HL-60 (cell line): ENCODE measurements around the gene EXOSC2.

Experiments
- DNase-seq, 2 experiments: peaks; one replicate each; pipeline ENCODE4 v3.0.0-alpha.2; 2010 to 2020; ENCODE audit warnings: low read depth in 1 of 2, low spot score in 1 of 2
- H3K27ac ChIP-seq: fragments of 250-450 bp; sonication (Bioruptor Pico); replicated peaks from 2 replicates; pipeline ENCODE4 v1.5.1; 2020; ENCODE audit warnings: mild to moderate bottlenecking, moderate library complexity
- H3K27me3 ChIP-seq: fragments of 250-450 bp; sonication (Bioruptor Pico); 2 replicates; pipeline ENCODE4 v1.5.1; 2021; ENCODE audit warnings: mild to moderate bottlenecking, moderate library complexity; ENCODE audit not compliant: insufficient read depth, poor library complexity, severe bottlenecking
- H3K4me3 ChIP-seq: replicated peaks from 2 replicates; pipeline ENCODE4 v1.5.1; 2011; ENCODE audit warnings: mild to moderate bottlenecking, control low read depth, low read length; ENCODE audit not compliant: insufficient read depth
- CTCF ChIP-seq: IDR thresholded peaks from one replicate; pipeline ENCODE4 v1.5.1; 2011; ENCODE audit warnings: low read length, control low read depth, inconsistent platforms; ENCODE audit not compliant: insufficient read depth
- GABPA ChIP-seq: IDR thresholded peaks from 2 replicates; pipeline ENCODE4 v1.6.1; 2012; ENCODE audit warnings: low read depth
- POLR2AphosphoS5 ChIP-seq: IDR thresholded peaks from 2 replicates; pipeline ENCODE4 v1.6.1; 2012; ENCODE audit warnings: low read depth
- SPI1 ChIP-seq: IDR thresholded peaks from 2 replicates; pipeline ENCODE4 v1.6.1; 2012; ENCODE audit warnings: low read depth, mild to moderate bottlenecking, borderline replicate concordance
- TF ChIP-seq, protein P1 (sequence below): IDR thresholded peaks from 2 replicates; pipeline ENCODE4 v1.6.1; 2012; ENCODE audit warnings: low read depth; ENCODE audit not compliant: insufficient replicate concordance

EXOSC2 gene

DNA sequence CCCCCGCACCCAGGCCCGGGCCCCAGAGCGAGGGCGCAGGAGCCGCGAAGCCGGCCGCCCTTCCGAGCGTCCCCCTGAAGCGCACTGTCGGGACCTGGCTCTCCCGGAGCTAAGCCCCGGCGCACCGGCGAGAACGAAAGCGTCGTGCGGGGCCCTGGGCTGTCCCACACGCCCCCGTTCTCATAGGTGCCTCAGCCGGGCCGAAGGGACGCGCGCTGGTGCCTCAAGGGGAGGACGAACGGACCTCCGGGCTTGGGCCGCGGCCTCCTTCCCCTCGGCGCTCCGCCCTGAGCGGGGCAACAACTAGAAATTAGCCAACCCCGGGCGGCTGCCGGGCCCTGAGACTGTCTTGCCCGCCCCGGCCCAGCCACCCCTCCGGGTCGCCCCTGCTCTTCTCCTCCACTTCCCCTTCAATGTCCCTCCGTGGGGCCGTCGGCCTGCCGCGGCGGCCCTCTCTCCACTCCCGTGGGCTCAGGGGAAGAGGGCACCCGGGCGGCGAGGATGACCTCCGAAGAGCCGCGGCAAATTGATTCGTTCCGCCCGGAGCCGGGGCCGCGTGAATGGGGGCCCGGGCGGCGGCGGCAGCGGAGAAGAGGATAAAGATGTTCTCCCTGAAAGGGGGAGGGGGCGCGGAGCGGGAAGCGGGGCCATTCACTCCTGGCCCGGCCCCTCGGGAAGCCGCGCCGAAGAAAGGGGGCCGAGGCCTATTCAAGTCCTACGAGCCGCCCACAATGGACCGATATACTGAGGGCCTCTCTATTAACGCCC lies 32.7 kb upstream of the EXOSC2 start:
- Histone ChIP-seq H3K27ac (no peak overlapping the region), H3K27me3 (peaks cover 84% of the 10 kb centered on the region), H3K4me3 (peak overlapping the region; percentile 26)
- no peak for TF ChIP-seq SPI1
- no peak for DNase-seq

- H3K27me3 ChIP-seq: peaks cover 86% of the 10 kb centered on the region
- H3K27ac ChIP-seq: no peak overlapping the region
These were observed 32.0 kb upstream of the EXOSC2 start for GRCh38 chr9:130661451-130662098.

DNA sequence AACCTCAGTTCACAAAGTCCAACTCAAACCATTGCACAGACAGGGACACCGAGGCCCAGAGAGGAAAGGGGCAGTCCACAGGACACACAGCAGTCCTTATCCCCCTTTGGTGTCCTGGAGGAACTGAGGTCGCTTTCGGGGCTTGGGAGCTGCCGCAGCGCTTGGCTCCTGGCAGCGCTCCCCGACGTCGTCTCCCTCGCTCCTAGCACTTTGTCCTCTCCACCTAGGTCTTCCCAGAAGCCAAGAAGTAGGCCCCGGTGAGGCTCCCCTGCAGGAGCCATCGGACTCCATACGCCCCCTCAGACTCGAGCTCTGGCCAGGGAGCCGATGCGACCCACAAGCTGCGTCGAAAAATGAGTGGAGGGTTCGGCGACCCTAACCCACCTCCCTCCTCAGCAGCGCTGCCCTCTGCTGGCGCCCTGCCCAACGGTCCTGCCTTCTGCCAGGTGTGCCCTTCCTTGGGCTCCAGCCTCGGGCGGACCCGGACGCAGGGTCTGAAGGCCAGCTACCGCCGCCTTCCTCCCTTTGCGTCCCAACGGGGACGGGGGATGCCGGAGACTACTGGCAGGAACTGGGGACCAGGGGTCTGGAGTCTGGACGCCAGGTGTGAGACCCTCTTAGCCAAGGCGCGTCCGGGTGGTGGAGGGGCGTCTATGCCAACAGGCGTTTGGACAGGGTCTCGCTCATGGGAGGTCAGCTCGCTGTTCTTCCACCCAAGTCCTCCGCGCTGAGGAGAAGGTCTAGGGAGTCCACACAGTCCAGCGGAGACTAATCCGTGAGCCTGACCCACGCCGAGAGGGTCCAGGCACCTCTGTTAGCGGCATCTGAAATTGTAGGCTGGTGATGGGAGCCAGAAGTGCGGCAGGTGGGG lies 31.2 kb upstream of the EXOSC2 start:
- TF ChIP-seq, protein P1, sequence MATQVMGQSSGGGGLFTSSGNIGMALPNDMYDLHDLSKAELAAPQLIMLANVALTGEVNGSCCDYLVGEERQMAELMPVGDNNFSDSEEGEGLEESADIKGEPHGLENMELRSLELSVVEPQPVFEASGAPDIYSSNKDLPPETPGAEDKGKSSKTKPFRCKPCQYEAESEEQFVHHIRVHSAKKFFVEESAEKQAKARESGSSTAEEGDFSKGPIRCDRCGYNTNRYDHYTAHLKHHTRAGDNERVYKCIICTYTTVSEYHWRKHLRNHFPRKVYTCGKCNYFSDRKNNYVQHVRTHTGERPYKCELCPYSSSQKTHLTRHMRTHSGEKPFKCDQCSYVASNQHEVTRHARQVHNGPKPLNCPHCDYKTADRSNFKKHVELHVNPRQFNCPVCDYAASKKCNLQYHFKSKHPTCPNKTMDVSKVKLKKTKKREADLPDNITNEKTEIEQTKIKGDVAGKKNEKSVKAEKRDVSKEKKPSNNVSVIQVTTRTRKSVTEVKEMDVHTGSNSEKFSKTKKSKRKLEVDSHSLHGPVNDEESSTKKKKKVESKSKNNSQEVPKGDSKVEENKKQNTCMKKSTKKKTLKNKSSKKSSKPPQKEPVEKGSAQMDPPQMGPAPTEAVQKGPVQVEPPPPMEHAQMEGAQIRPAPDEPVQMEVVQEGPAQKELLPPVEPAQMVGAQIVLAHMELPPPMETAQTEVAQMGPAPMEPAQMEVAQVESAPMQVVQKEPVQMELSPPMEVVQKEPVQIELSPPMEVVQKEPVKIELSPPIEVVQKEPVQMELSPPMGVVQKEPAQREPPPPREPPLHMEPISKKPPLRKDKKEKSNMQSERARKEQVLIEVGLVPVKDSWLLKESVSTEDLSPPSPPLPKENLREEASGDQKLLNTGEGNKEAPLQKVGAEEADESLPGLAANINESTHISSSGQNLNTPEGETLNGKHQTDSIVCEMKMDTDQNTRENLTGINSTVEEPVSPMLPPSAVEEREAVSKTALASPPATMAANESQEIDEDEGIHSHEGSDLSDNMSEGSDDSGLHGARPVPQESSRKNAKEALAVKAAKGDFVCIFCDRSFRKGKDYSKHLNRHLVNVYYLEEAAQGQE: no peak
- Histone ChIP-seq H3K27ac (no peak overlapping the region), H3K4me3 (no peak overlapping the region), H3K27me3 (peaks cover 93% of the 10 kb centered on the region)
- no peak for DNase-seq

More at GRCh38 chr9:130661451-130662098, 32.0 kb upstream of the EXOSC2 start:
- no peak for DNase-seq
- TF ChIP-seq POLR2AphosphoS5 (no peak), SPI1 (no peak), CTCF (no peak), GABPA (no peak)
- TF ChIP-seq, protein P1: no peak
- H3K4me3 ChIP-seq: no peak overlapping the region

GRCh38 chr9:130662970-130663257 lies 30.7 kb upstream of the EXOSC2 start:
- TF ChIP-seq GABPA (no peak), POLR2AphosphoS5 (no peak), SPI1 (no peak), CTCF (no peak)
- TF ChIP-seq, protein P1: no peak
- no peak overlapping the region for H3K4me3 ChIP-seq
- H3K27me3 ChIP-seq: peaks cover 96% of the 10 kb centered on the region
- DNase-seq: no peak
- H3K27ac ChIP-seq: no peak overlapping the region
